Osteocyte (in vitro differentiated cells): ENCODE results near the gene MTHFR. TPM values are rescaled to one million over a fixed set of nuclear protein-coding genes. Genes with fewer than 3 reads are reported as not detected.

Experiments used
- DNase-seq: peaks from one replicate; pipeline ENCODE4 v3.0.0; 2021; ENCODE audit warnings: mixed read lengths; ENCODE audit not compliant: unreplicated experiment; ENCODE audit errors: extremely low spot score
- H3K27ac Mint-ChIP-seq: one replicate; pipeline ENCODE4 v1.8.0; 2021; ENCODE audit warnings: mild to moderate bottlenecking, mixed read lengths; ENCODE audit not compliant: unreplicated experiment
- H3K27me3 Mint-ChIP-seq: one replicate; pipeline ENCODE4 v1.8.0; 2021; ENCODE audit warnings: mixed read lengths; ENCODE audit not compliant: unreplicated experiment
- H3K36me3 Mint-ChIP-seq: one replicate; pipeline ENCODE4 v1.8.0; 2021; ENCODE audit warnings: mixed read lengths; ENCODE audit not compliant: unreplicated experiment
- H3K4me1 Mint-ChIP-seq: one replicate; pipeline ENCODE4 v1.8.0; 2021; ENCODE audit warnings: mixed read lengths; ENCODE audit not compliant: unreplicated experiment
- H3K4me3 Mint-ChIP-seq: one replicate; pipeline ENCODE4 v1.8.0; 2021; ENCODE audit warnings: mild to moderate bottlenecking, moderate library complexity, mixed read lengths; ENCODE audit not compliant: unreplicated experiment
- H3K9me3 Mint-ChIP-seq: one replicate; pipeline ENCODE4 v1.8.0; 2021; ENCODE audit warnings: mixed read lengths; ENCODE audit not compliant: unreplicated experiment
- CTCF ChIP-seq: fragments of 200-600 bp; sonication (generic); IDR thresholded peaks from 2 replicates; pipeline ENCODE4 v1.5.0; 2021; ENCODE audit warnings: antibody characterized with exemption, mild to moderate bottlenecking, moderate library complexity
- total RNA-seq: library from RNA; stranded (reverse); gene quantifications from 2 replicates; pipeline ENCODE4 v1.2.1, GENCODE V29; 2021

Gene MTHFR
- total RNA-seq, 1 donor from 2014 or later, result 30.5 TPM

- no peak for DNase-seq
- Mint-ChIP-seq H3K27me3 (no peaks in the 10 kb centered on the region), H3K27ac (no peak overlapping the region), H3K4me1 (peaks cover 9% of the 10 kb centered on the region), H3K9me3 (no peaks in the 10 kb centered on the region), H3K4me3 (no peak overlapping the region), H3K36me3 (no peaks in the 10 kb centered on the region)
- TF ChIP-seq CTCF, result no peak
Observed at GRCh38 chr1:11741482-11741881, 64.3 kb downstream of the MTHFR start.

GRCh38 chr1:11740258-11741192 is 65.2 kb downstream of the MTHFR start:
- Mint-ChIP-seq H3K36me3 (no peaks in the 10 kb centered on the region), H3K4me1 (peaks cover 9% of the 10 kb centered on the region), H3K4me3 (no peak overlapping the region), H3K27me3 (no peaks in the 10 kb centered on the region), H3K27ac (no peak overlapping the region), H3K9me3 (no peaks in the 10 kb centered on the region)
- no peak for TF ChIP-seq CTCF
- DNase-seq, result no peak

GRCh38 chr1:11738783-11739182 is 67.0 kb downstream of the MTHFR start:
- Mint-ChIP-seq H3K36me3 (no peaks in the 10 kb centered on the region), H3K27me3 (no peaks in the 10 kb centered on the region), H3K27ac (no peak overlapping the region), H3K4me3 (no peak overlapping the region), H3K9me3 (no peaks in the 10 kb centered on the region), H3K4me1 (peaks cover 9% of the 10 kb centered on the region)
- DNase-seq, result no peak
- no peak for TF ChIP-seq CTCF

GRCh38 chr1:11738096-11738495 is 67.7 kb downstream of the MTHFR start:
- H3K4me1 Mint-ChIP-seq, result peaks cover 9% of the 10 kb centered on the region

More at GRCh38 chr1:11738096-11738495, 67.7 kb downstream of the MTHFR start:
- Mint-ChIP-seq H3K36me3 (no peaks in the 10 kb centered on the region), H3K9me3 (no peaks in the 10 kb centered on the region), H3K4me3 (no peak overlapping the region), H3K27ac (no peak overlapping the region), H3K27me3 (no peaks in the 10 kb centered on the region)
- DNase-seq, result no peak
- no peak for TF ChIP-seq CTCF
